ENCODE results near the gene FHOD1. TPM values are rescaled to one million over a fixed set of nuclear protein-coding genes. Genes with fewer than 3 reads are reported as not detected.

The FHOD1 gene
- total RNA-seq, 1 donor, result 28.2 TPM

- Histone ChIP-seq H3K4me3 (ENCODE audit: insufficient read depth, low read length) (peak overlapping the region; percentile 100), H3K4me1 (ENCODE audit: insufficient read depth, low read length) (peaks cover 16% of the 10 kb centered on the region), H3K27me3 (ENCODE audit: insufficient read depth, low read length) (no peaks in the 10 kb centered on the region), H3K4me2 (ENCODE audit: insufficient read depth, low read length) (peak overlapping the region; percentile 96), H2AFZ (ENCODE audit: low read length) (no peak overlapping the region), H3K27ac (ENCODE audit: low read depth, low read length) (peak overlapping the region; percentile 94), H3K36me3 (ENCODE audit: insufficient read depth, low read length) (peaks cover 44% of the 10 kb centered on the region), H4K20me1 (ENCODE audit: insufficient read depth, low read length) (peaks cover 17% of the 10 kb centered on the region), H3K79me2 (ENCODE audit: insufficient read depth, low read length) (peaks cover 53% of the 10 kb centered on the region), H3K9me3 (ENCODE audit: low read depth, low read length) (no peaks in the 10 kb centered on the region)
- TF ChIP-seq CTCF (IDR thresholded peaks at IDR 0.05; ENCODE audit: extremely low read depth, low read depth, low read length), result no peak
- peak; percentile 70 for DNase-seq (ENCODE audit: insufficient read length, low spot score, missing footprints)
Observed at GRCh38 chr16:67228034-67228785, 19.1 kb downstream of the FHOD1 start.

GRCh38 chr16:67227567-67227921 is 19.7 kb downstream of the FHOD1 start:
- Histone ChIP-seq H4K20me1 (ENCODE audit: insufficient read depth, low read length) (peaks cover 17% of the 10 kb centered on the region), H3K27me3 (ENCODE audit: insufficient read depth, low read length) (no peaks in the 10 kb centered on the region), H3K27ac (ENCODE audit: low read depth, low read length) (peak overlapping the region; percentile 94), H3K4me2 (ENCODE audit: insufficient read depth, low read length) (peak overlapping the region; percentile 96), H3K9me3 (ENCODE audit: low read depth, low read length) (no peaks in the 10 kb centered on the region), H2AFZ (ENCODE audit: low read length) (peak overlapping the region; percentile 76), H3K4me1 (ENCODE audit: insufficient read depth, low read length) (peaks cover 16% of the 10 kb centered on the region), H3K79me2 (ENCODE audit: insufficient read depth, low read length) (peaks cover 53% of the 10 kb centered on the region), H3K36me3 (ENCODE audit: insufficient read depth, low read length) (peaks cover 47% of the 10 kb centered on the region), H3K4me3 (ENCODE audit: insufficient read depth, low read length) (peak overlapping the region; percentile 100)
- TF ChIP-seq CTCF (IDR thresholded peaks at IDR 0.05; ENCODE audit: extremely low read depth, low read depth, low read length), result no peak
- no peak for DNase-seq (ENCODE audit: insufficient read length, low spot score, missing footprints)

GRCh38 chr16:67226804-67227566 is 20.3 kb downstream of the FHOD1 start, which contains the start of gene TMEM208:
Gene TMEM208 (plus strand): TSS chr16:67227130. CDS start chr16:67227219, 89 bp downstream.
- H3K27me3 ChIP-seq (ENCODE audit: insufficient read depth, low read length), result no peaks in the 10 kb centered on the region
- no peaks in the 10 kb centered on the region for H3K9me3 ChIP-seq (ENCODE audit: low read depth, low read length)
- peaks cover 48% of the 10 kb centered on the region for H3K36me3 ChIP-seq (ENCODE audit: insufficient read depth, low read length)
- H3K27ac ChIP-seq (ENCODE audit: low read depth, low read length), result peak within 1 kb of the TSS; percentile 94
- H3K4me3 ChIP-seq (ENCODE audit: insufficient read depth, low read length), result peak within 1 kb of the TSS; percentile 100
- no peak for TF ChIP-seq CTCF (IDR thresholded peaks at IDR 0.05; ENCODE audit: extremely low read depth, low read depth, low read length)
- H4K20me1 ChIP-seq (ENCODE audit: insufficient read depth, low read length), result peaks cover 17% of the 10 kb centered on the region
- H3K79me2 ChIP-seq (ENCODE audit: insufficient read depth, low read length), result peaks cover 53% of the 10 kb centered on the region
- peak within 1 kb of the TSS; percentile 96 for H2AFZ ChIP-seq (ENCODE audit: low read length)
- DNase-seq (ENCODE audit: insufficient read length, low spot score, missing footprints), result peak; percentile 98
- H3K4me2 ChIP-seq (ENCODE audit: insufficient read depth, low read length), result peak within 1 kb of the TSS; percentile 97
- peaks cover 16% of the 10 kb centered on the region for H3K4me1 ChIP-seq (ENCODE audit: insufficient read depth, low read length)

- TF ChIP-seq CTCF (IDR thresholded peaks at IDR 0.05; ENCODE audit: extremely low read depth, low read depth, low read length), result no peak
- H3K27me3 ChIP-seq (ENCODE audit: insufficient read depth, low read length), result no peaks in the 10 kb centered on the region
- H3K4me2 ChIP-seq (ENCODE audit: insufficient read depth, low read length), result peak overlapping the region; percentile 97
- peaks cover 16% of the 10 kb centered on the region for H3K4me1 ChIP-seq (ENCODE audit: insufficient read depth, low read length)
- peak overlapping the region; percentile 94 for H3K27ac ChIP-seq (ENCODE audit: low read depth, low read length)
- peaks cover 41% of the 10 kb centered on the region for H3K36me3 ChIP-seq (ENCODE audit: insufficient read depth, low read length)
- peaks cover 17% of the 10 kb centered on the region for H4K20me1 ChIP-seq (ENCODE audit: insufficient read depth, low read length)
- H2AFZ ChIP-seq (ENCODE audit: low read length), result peak overlapping the region; percentile 96
- DNase-seq (ENCODE audit: insufficient read length, low spot score, missing footprints), result no peak
- H3K79me2 ChIP-seq (ENCODE audit: insufficient read depth, low read length), result peaks cover 52% of the 10 kb centered on the region
- peak overlapping the region; percentile 100 for H3K4me3 ChIP-seq (ENCODE audit: insufficient read depth, low read length)
- H3K9me3 ChIP-seq (ENCODE audit: low read depth, low read length), result no peaks in the 10 kb centered on the region
Observed at GRCh38 chr16:67226295-67226803, 20.9 kb downstream of the FHOD1 start.
